A549 (cell line): ENCODE results near the gene SRSF7. TPM values are rescaled to one million over a fixed set of nuclear protein-coding genes. Genes with fewer than 3 reads are reported as not detected.

ENCODE experiments used
- ATAC-seq, 2 experiments: fragments of 200-7000 bp in 1 of 2; fragments of >200 bp in 1 of 2; cut with Nextera tagmentation in 1 of 2; cut with Tn5 transposase in 1 of 2; 3 replicates each; pipeline versions ENCODE4 v1.8.0 to v1.9.1; 2018 to 2020; ENCODE audit warnings: mild to moderate bottlenecking in 1 of 2, moderate library complexity in 1 of 2
- CTCF ChIA-PET: fragments of 300-600 bp; sonication (Branson Sonifier 250); formaldehyde crosslinking; extraction: SDS; loops from one replicate; lab custom pipeline; 2021; ENCODE audit warnings: antibody characterized with exemption, inconsistent platforms; lab: Yijun Ruan, JAX
- POLR2A ChIA-PET: fragments of 350-600 bp; formaldehyde crosslinking; extraction: SDS; loops from one replicate; lab custom pipeline; 2021; ENCODE audit warnings: antibody characterized with exemption, inconsistent platforms; lab: Yijun Ruan, JAX
- DNase-seq, 2 experiments: peaks; one replicate each; pipeline versions ENCODE4 v3.0.0 to v3.0.0-alpha.2; 2011 to 2016; ENCODE audit warnings: low read depth in 1 of 2, low spot score in 1 of 2
- FAIRE-seq: peaks from 2 replicates; lab custom pipeline; 2011; peaks lifted over from hg19 to GRCh38; lab: Jason Lieb, UNC
- H3K27ac ChIP-seq, 2 experiments: fragments of >200 bp; sonication (Bioruptor Twin); formaldehyde crosslinking; 3 replicates each; pipeline ENCODE4 v1.5.1; 2016 to 2017
- H3K4me1 ChIP-seq: fragments of >200 bp; sonication (Bioruptor Twin); formaldehyde crosslinking; 3 replicates; pipeline ENCODE4 v1.6.1; 2016
- H3K4me2 ChIP-seq: fragments of >200 bp; sonication (Bioruptor Twin); formaldehyde crosslinking; 3 replicates; pipeline ENCODE4 v1.6.1; 2016
- H3K4me3 ChIP-seq: fragments of >200 bp; sonication (Bioruptor Twin); formaldehyde crosslinking; 3 replicates; pipeline ENCODE4 v1.5.1; 2016
- H3K9me3 ChIP-seq: fragments of >200 bp; sonication (Bioruptor Twin); formaldehyde crosslinking; 3 replicates; pipeline ENCODE4 v1.6.1; 2016
- BCL3 ChIP-seq: fragments of >200 bp; sonication (Bioruptor Twin); formaldehyde crosslinking; IDR thresholded peaks from 3 replicates; pipeline ENCODE4 v1.6.1; 2016
- CBX2 ChIP-seq: fragments of 200-600 bp; sonication (generic); IDR thresholded peaks from 2 replicates; pipeline ENCODE4 v1.6.1; 2016; ENCODE audit warnings: low read depth, mild to moderate bottlenecking, borderline replicate concordance
- CBX8 ChIP-seq: fragments of 200-600 bp; sonication (generic); IDR thresholded peaks from 2 replicates; pipeline ENCODE4 v1.6.1; 2016
- CHD2 ChIP-seq: fragments of 150-350 bp; IDR thresholded peaks from 2 replicates; pipeline ENCODE4 v1.6.1; 2014; ENCODE audit warnings: low read length; ENCODE audit not compliant: partially characterized antibody
- E2F6 ChIP-seq: IDR thresholded peaks from 2 replicates; pipeline ENCODE4 v1.6.1; 2012; ENCODE audit warnings: low read depth, borderline replicate concordance
- EHMT2 ChIP-seq: fragments of 200-600 bp; sonication (generic); IDR thresholded peaks from 2 replicates; pipeline ENCODE4 v1.6.1; 2016; ENCODE audit warnings: antibody characterized with exemption, low read depth, mild to moderate bottlenecking, moderate library complexity
- EP300 ChIP-seq, 2 experiments: fragments of >200 bp; sonication (Bioruptor Twin); formaldehyde crosslinking; IDR thresholded peaks; 2 replicates in 1 of 2; 3 replicates in 1 of 2; pipeline ENCODE4 v1.6.1; 2016 to 2017
- FOSB ChIP-seq: fragments of 250-450 bp; sonication (Bioruptor Pico); IDR thresholded peaks from 2 replicates; pipeline ENCODE4 v1.5.0; 2020; ENCODE audit warnings: mild to moderate bottlenecking, moderate library complexity
- FOXS1 ChIP-seq: fragments of 250-450 bp; sonication (Bioruptor Pico); IDR thresholded peaks from 2 replicates; pipeline ENCODE4 v1.5.0; 2020; ENCODE audit warnings: mild to moderate bottlenecking, moderate library complexity
- KDM5A ChIP-seq: fragments of 200-600 bp; sonication (generic); IDR thresholded peaks from 2 replicates; pipeline ENCODE4 v1.6.1; 2016; ENCODE audit warnings: antibody characterized with exemption, mild to moderate bottlenecking
- NPAS2 ChIP-seq: fragments of 250-450 bp; sonication (Bioruptor Pico); IDR thresholded peaks from 2 replicates; pipeline ENCODE4 v1.8.0; 2022; ENCODE audit warnings: mild to moderate bottlenecking, moderate library complexity, borderline replicate concordance
- RAD21 ChIP-seq, 2 experiments: fragments of >200 bp in 1 of 2; sonication (Bioruptor Twin) in 1 of 2; formaldehyde crosslinking in 1 of 2; IDR thresholded peaks in 1 of 2; conservative IDR thresholded peaks in 1 of 2; 2 replicates in 1 of 2; 3 replicates in 1 of 2; pipeline ENCODE4 v1.6.1; 2012 to 2018; ENCODE audit warnings: inconsistent platforms in 1 of 2
- RFX5 ChIP-seq: fragments of 450-650 bp; IDR thresholded peaks from 2 replicates; pipeline ENCODE4 v1.7.1; 2014; ENCODE audit warnings: antibody characterized with exemption, mild to moderate bottlenecking, moderate library complexity
- RNF2 ChIP-seq: fragments of 200-600 bp; sonication (generic); IDR thresholded peaks from 2 replicates; pipeline ENCODE4 v1.6.1; 2016; ENCODE audit warnings: low read depth, mild to moderate bottlenecking, antibody characterized with exemption, moderate library complexity, borderline replicate concordance
- SMC3 ChIP-seq: fragments of >200 bp; sonication (Bioruptor Twin); formaldehyde crosslinking; IDR thresholded peaks from 3 replicates; pipeline ENCODE4 v1.6.1; 2018; ENCODE audit warnings: inconsistent platforms
- TFCP2L1 ChIP-seq: fragments of 250-450 bp; sonication (Bioruptor Pico); IDR thresholded peaks from 2 replicates; pipeline ENCODE4 v1.5.0; 2021; ENCODE audit warnings: mild to moderate bottlenecking
- ZC3H11A ChIP-seq: fragments of 450-650 bp; IDR thresholded peaks from 2 replicates; pipeline ENCODE4 v1.6.1; 2014; ENCODE audit warnings: antibody characterized with exemption, mild to moderate bottlenecking
- ZFP36 ChIP-seq: fragments of 450-650 bp; IDR thresholded peaks from 2 replicates; pipeline ENCODE4 v1.6.1; 2014; ENCODE audit warnings: borderline replicate concordance; ENCODE audit not compliant: partially characterized antibody
- ZSCAN20 ChIP-seq: fragments of 250-450 bp; sonication (Bioruptor Pico); IDR thresholded peaks from 2 replicates; pipeline ENCODE4 v1.8.0; 2022; ENCODE audit warnings: mild to moderate bottlenecking, moderate library complexity
- WGBS: methylation state at CpG from one replicate; pipeline ENCODE4 v1.1.6; 2017; ENCODE audit errors: missing lambda C conversion rate; 5-methylcytosine and 5-hydroxymethylcytosine counted together
- polyA plus RNA-seq, 4 experiments: library from polyadenylated mRNA; depleted of rRNA in 3 of 4; stranded (reverse); fragments of >200 nt; fragmentation: RNase III in 1 of 4; extraction: RNeasy Plus Mini Kit Qiagen cat#74134 plus additional on column Dnase treatment in 1 of 4; gene quantifications; 2 replicates in 3 of 4; 3 replicates in 1 of 4; pipeline ENCODE4 v1.2.3, GENCODE V29; 2011 to 2017
- TF ChIP-seq, protein P1 (sequence below): fragments of 150-350 bp; IDR thresholded peaks from 2 replicates; pipeline ENCODE4 v1.6.1; 2014; ENCODE audit warnings: low read depth, mild to moderate bottlenecking, low read length
- TF ChIP-seq, protein P2 (sequence below): fragments of 200-600 bp; sonication (generic); IDR thresholded peaks from 2 replicates; pipeline ENCODE4 v1.6.1; 2016; ENCODE audit warnings: antibody characterized with exemption, mild to moderate bottlenecking, moderate library complexity
- TF ChIP-seq, protein P3 (sequence below): fragments of 450-650 bp; IDR thresholded peaks from 2 replicates; pipeline ENCODE4 v1.6.1; 2014; ENCODE audit warnings: antibody characterized with exemption

SRSF7 gene
- polyA plus RNA-seq, 2 of the 4 experiments (the other 2 are of a cell fraction): 397 to 544 TPM

GRCh38 chr2:38700881-38701458 lies 50.2 kb downstream of the SRSF7 start:
- H3K4me1 ChIP-seq: 0 out of 3 replicates have a peak, but pooled peaks cover 3% of the 10 kb centered on the region
- H3K9me3 ChIP-seq: peaks cover 2% of the 10 kb centered on the region; the same call in 1 of the 3 replicates
- TF ChIP-seq, protein P1, sequence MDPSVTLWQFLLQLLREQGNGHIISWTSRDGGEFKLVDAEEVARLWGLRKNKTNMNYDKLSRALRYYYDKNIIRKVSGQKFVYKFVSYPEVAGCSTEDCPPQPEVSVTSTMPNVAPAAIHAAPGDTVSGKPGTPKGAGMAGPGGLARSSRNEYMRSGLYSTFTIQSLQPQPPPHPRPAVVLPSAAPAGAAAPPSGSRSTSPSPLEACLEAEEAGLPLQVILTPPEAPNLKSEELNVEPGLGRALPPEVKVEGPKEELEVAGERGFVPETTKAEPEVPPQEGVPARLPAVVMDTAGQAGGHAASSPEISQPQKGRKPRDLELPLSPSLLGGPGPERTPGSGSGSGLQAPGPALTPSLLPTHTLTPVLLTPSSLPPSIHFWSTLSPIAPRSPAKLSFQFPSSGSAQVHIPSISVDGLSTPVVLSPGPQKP: no peak
- no peak for TF ChIP-seq EP300 (IDR thresholded peaks at IDR 0.05)
- TF ChIP-seq, protein P2, sequence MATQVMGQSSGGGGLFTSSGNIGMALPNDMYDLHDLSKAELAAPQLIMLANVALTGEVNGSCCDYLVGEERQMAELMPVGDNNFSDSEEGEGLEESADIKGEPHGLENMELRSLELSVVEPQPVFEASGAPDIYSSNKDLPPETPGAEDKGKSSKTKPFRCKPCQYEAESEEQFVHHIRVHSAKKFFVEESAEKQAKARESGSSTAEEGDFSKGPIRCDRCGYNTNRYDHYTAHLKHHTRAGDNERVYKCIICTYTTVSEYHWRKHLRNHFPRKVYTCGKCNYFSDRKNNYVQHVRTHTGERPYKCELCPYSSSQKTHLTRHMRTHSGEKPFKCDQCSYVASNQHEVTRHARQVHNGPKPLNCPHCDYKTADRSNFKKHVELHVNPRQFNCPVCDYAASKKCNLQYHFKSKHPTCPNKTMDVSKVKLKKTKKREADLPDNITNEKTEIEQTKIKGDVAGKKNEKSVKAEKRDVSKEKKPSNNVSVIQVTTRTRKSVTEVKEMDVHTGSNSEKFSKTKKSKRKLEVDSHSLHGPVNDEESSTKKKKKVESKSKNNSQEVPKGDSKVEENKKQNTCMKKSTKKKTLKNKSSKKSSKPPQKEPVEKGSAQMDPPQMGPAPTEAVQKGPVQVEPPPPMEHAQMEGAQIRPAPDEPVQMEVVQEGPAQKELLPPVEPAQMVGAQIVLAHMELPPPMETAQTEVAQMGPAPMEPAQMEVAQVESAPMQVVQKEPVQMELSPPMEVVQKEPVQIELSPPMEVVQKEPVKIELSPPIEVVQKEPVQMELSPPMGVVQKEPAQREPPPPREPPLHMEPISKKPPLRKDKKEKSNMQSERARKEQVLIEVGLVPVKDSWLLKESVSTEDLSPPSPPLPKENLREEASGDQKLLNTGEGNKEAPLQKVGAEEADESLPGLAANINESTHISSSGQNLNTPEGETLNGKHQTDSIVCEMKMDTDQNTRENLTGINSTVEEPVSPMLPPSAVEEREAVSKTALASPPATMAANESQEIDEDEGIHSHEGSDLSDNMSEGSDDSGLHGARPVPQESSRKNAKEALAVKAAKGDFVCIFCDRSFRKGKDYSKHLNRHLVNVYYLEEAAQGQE: no peak
- no peak for TF ChIP-seq ZFP36
- no peak for TF ChIP-seq EHMT2
- no peak for TF ChIP-seq CBX2
- no peak for TF ChIP-seq CHD2
- no peak for TF ChIP-seq FOXS1 (CRISPR knock-in tag)
- no peak for TF ChIP-seq RNF2
- TF ChIP-seq FOSB (CRISPR knock-in tag): no peak
- no peak for TF ChIP-seq RAD21 (conservative IDR thresholded peaks at IDR 0.05 in 1 of 2, IDR thresholded peaks at IDR 0.05 in 1 of 2)
- no peak for TF ChIP-seq ZC3H11A
- TF ChIP-seq TFCP2L1: no peak
- TF ChIP-seq RFX5: no peak
- TF ChIP-seq E2F6: no peak
- FAIRE-seq (no peak), ATAC-seq (no peak), DNase-seq (no peak)
- H3K27ac ChIP-seq: no peak overlapping the region
- no peak overlapping the region for H3K4me3 ChIP-seq
- CTCF ChIA-PET: interaction anchor here (0.6 to 1.5 kb wide), 2 partner anchors 98 to 119 kb away, joined by 3 to 4 read pairs; no protein-coding TSS in a partner anchor
- POLR2A ChIA-PET: no interaction called here
- no peak overlapping the region for H3K4me2 ChIP-seq

DNA sequence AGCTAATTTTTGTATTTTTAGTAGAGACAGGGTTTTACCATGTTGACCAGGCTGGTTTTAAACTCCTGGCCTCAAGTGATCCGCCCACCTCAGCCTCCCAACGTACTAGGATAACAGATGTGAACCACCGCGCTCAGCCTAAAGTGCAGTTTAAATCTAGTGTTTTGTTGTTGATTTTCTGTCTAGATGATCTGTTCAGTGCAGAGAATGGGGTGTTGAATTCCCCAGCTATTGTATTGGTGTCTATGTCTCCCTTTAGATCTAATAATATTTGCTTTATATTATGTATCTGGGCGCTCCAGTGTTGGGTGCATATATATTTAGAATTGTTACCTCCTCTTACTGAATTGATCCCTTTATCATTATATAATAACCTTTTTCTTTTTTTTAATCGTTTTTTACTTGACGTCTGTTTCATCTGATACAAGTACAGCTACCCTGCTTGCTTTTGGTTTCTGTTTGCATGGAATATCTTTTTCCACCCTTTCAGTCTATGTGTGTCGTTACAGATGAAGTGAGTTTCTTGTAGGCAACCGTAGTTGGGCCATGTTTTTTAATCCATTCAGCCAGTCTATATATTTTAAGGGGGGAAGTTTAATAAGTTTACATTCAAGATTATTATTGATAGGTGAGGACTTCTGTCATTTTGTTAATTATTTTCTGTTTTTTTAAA lies 50.9 kb downstream of the SRSF7 start:
- CTCF ChIA-PET: interaction anchor here (0.6 kb wide), 1 partner anchor 19 kb away, joined by 3 read pairs; no protein-coding TSS in a partner anchor
- TF ChIP-seq, protein P2: no peak
- TF ChIP-seq FOXS1 (CRISPR knock-in tag) (no peak), NPAS2 (CRISPR knock-in tag) (no peak), CBX8 (no peak), KDM5A (no peak), BCL3 (no peak), SMC3 (no peak), ZSCAN20 (CRISPR knock-in tag) (no peak)
- TF ChIP-seq, protein P3, sequence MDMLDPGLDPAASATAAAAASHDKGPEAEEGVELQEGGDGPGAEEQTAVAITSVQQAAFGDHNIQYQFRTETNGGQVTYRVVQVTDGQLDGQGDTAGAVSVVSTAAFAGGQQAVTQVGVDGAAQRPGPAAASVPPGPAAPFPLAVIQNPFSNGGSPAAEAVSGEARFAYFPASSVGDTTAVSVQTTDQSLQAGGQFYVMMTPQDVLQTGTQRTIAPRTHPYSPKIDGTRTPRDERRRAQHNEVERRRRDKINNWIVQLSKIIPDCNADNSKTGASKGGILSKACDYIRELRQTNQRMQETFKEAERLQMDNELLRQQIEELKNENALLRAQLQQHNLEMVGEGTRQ: no peak
- Histone ChIP-seq H3K4me1 (0 out of 3 replicates have a peak, but pooled peaks cover 3% of the 10 kb centered on the region), H3K9me3 (peaks cover 2% of the 10 kb centered on the region; the same call in 1 of the 3 replicates), H3K4me2 (no peak overlapping the region), H3K27ac (no peak overlapping the region), H3K4me3 (no peak overlapping the region)
- FAIRE-seq (no peak), DNase-seq (no peak), ATAC-seq (no peak)
- 96% methylated on average over 9 of the region's 9 CpGs for WGBS
- POLR2A ChIA-PET: interaction anchor here (0.6 kb wide), 1 partner anchor 9 kb away, joined by 4 read pairs; no protein-coding TSS in a partner anchor
